ENCODE measurements around the gene TENT4B.

DNA sequence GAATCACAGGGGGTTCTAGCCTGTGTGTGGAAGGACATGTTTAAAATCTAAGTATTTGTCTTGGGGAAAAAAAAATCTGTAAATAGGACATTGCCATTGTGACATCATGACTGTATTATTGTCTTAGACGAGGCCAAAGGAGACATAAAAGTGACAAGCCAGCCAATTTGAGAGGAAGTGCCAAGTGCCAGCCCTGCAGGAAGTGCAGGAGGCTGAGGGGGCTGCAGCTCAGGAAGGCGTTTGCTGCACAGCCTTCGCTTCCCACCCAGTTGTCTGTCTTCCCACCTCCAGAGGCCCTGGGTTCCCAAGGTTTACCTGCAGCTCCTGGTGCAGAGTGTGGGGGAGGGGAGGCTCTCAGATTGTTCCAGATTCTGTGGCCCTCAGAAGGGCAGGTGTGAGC lies 114.5 kb downstream of the TENT4B start:
- TF ChIP-seq, protein P1, sequence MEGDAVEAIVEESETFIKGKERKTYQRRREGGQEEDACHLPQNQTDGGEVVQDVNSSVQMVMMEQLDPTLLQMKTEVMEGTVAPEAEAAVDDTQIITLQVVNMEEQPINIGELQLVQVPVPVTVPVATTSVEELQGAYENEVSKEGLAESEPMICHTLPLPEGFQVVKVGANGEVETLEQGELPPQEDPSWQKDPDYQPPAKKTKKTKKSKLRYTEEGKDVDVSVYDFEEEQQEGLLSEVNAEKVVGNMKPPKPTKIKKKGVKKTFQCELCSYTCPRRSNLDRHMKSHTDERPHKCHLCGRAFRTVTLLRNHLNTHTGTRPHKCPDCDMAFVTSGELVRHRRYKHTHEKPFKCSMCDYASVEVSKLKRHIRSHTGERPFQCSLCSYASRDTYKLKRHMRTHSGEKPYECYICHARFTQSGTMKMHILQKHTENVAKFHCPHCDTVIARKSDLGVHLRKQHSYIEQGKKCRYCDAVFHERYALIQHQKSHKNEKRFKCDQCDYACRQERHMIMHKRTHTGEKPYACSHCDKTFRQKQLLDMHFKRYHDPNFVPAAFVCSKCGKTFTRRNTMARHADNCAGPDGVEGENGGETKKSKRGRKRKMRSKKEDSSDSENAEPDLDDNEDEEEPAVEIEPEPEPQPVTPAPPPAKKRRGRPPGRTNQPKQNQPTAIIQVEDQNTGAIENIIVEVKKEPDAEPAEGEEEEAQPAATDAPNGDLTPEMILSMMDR (conservative IDR thresholded peaks at IDR 0.05; ENCODE audit: low read length): no peak
- no peak for TF ChIP-seq EZH2phosphoT487 (IDR thresholded peaks at IDR 0.05; ENCODE audit: borderline replicate concordance, low read depth, low read length)
